Activated T-cell treated with anti-CD3 and anti-CD28 coated beads for 24 hours (primary cell): ENCODE data around the gene GLCE.

Source experiments
- DNase-seq: peaks from one replicate; pipeline ENCODE4 v3.0.0-alpha.2; 2020; ENCODE audit warnings: low read depth

The GLCE gene

GRCh38 chr15:69320977-69321554 lies 160.6 kb downstream of the GLCE start:
- DNase-seq: no peak
